ENCODE measurements around the gene DGKG.
A peak's percentile ranks its signal among the peaks of the same experiment; 100 is the strongest.

DGKG gene

GRCh38 chr3:186305286-186305685 is 56.7 kb downstream of the DGKG start:
- H3K4ac ChIP-seq (ENCODE audit: low read depth, low read length): no peak overlapping the region
- no peak overlapping the region for H3K4me2 ChIP-seq (ENCODE audit: low read length)
- H3K4me1 ChIP-seq (ENCODE audit: control insufficient read depth, low read depth, low read length): peaks cover 2% of the 10 kb centered on the region
- no peak overlapping the region for H3K27ac ChIP-seq (ENCODE audit: low read depth, low read length)
- WGBS (ENCODE audit: extremely low coverage, insufficient coverage, low lambda C conversion rate): no CpG with 5 or more reads among the region's 2 CpGs
- H3K79me2 ChIP-seq (ENCODE audit: control insufficient read depth, insufficient read depth, low read length): no peaks in the 10 kb centered on the region
- no peaks in the 10 kb centered on the region for H3K27me3 ChIP-seq (ENCODE audit: insufficient read depth, low read length, poor library complexity)
- H4K8ac ChIP-seq (ENCODE audit: low read depth, low read length): no peak overlapping the region
- H2BK120ac ChIP-seq (ENCODE audit: low read depth, low read length): no peak overlapping the region
- no peak overlapping the region for H2AK5ac ChIP-seq (ENCODE audit: low read length)
- H2BK5ac ChIP-seq (ENCODE audit: low read length): no peak overlapping the region
- H4K5ac ChIP-seq (ENCODE audit: low read length): no peak overlapping the region
- no peak overlapping the region for H3K56ac ChIP-seq (ENCODE audit: low read length)
- no peak overlapping the region for H3K18ac ChIP-seq (ENCODE audit: low read length)
- no peak overlapping the region for H2BK15ac ChIP-seq (replicated peaks; ENCODE audit: low read depth)
- no peak overlapping the region for H3K4me3 ChIP-seq (ENCODE audit: low read length)
- no peaks in the 10 kb centered on the region for H3K79me1 ChIP-seq (ENCODE audit: low read length)
- no peak overlapping the region for H3K23ac ChIP-seq (ENCODE audit: low read length)
- H3K36me3 ChIP-seq (ENCODE audit: control insufficient read depth, insufficient read depth, low read length): no peaks in the 10 kb centered on the region
- H3K9ac ChIP-seq (ENCODE audit: low read length): no peak overlapping the region
- no peak for DNase-seq

GRCh38 chr3:186303965-186304364 is 58.1 kb downstream of the DGKG start:
- Histone ChIP-seq H4K5ac (ENCODE audit: low read length) (no peak overlapping the region), H2BK15ac (replicated peaks; ENCODE audit: low read depth) (no peak overlapping the region), H3K56ac (ENCODE audit: low read length) (no peak overlapping the region), H3K23ac (ENCODE audit: low read length) (no peak overlapping the region), H3K4me2 (ENCODE audit: low read length) (no peak overlapping the region), H3K79me1 (ENCODE audit: low read length) (no peaks in the 10 kb centered on the region), H3K36me3 (ENCODE audit: control insufficient read depth, insufficient read depth, low read length) (no peaks in the 10 kb centered on the region), H3K79me2 (ENCODE audit: control insufficient read depth, insufficient read depth, low read length) (no peaks in the 10 kb centered on the region), H3K27ac (ENCODE audit: low read depth, low read length) (no peak overlapping the region), H3K4me3 (ENCODE audit: low read length) (no peak overlapping the region), H2BK120ac (ENCODE audit: low read depth, low read length) (no peak overlapping the region), H2AK5ac (ENCODE audit: low read length) (no peak overlapping the region), H2BK5ac (ENCODE audit: low read length) (no peak overlapping the region), H3K27me3 (ENCODE audit: insufficient read depth, low read length, poor library complexity) (no peaks in the 10 kb centered on the region), H3K4me1 (ENCODE audit: control insufficient read depth, low read depth, low read length) (peaks cover 2% of the 10 kb centered on the region), H3K9ac (ENCODE audit: low read length) (no peak overlapping the region), H3K4ac (ENCODE audit: low read depth, low read length) (no peak overlapping the region), H3K18ac (ENCODE audit: low read length) (no peak overlapping the region), H4K8ac (ENCODE audit: low read depth, low read length) (no peak overlapping the region)
- DNase-seq: peak; percentile 52
- no CpG with 5 or more reads among the region's 11 CpGs for WGBS (ENCODE audit: extremely low coverage, insufficient coverage, low lambda C conversion rate)

DNA sequence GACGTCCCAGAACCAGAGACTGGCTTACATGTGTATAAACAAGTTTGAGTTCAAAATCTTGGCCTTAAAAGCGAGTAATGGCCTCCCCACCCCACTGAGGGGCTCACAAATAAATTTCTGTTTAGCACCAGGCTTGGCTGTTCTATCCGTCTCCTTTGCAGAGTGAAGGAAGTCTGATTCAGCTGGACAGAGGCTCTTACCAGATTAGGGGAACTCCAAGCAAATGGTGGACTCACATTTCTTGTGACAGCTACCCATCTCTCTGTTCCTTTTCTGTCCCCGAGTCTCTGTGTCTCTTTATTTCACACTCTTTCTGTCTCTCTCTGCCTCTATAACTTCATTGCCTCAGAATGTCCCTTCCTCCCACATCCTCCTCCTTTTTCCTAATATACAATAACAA is 62.7 kb downstream of the DGKG start:
- H2AK5ac ChIP-seq (ENCODE audit: low read length): no peak overlapping the region
- no peaks in the 10 kb centered on the region for H3K27me3 ChIP-seq (ENCODE audit: insufficient read depth, low read length, poor library complexity)
- no peak overlapping the region for H3K9ac ChIP-seq (ENCODE audit: low read length)
- no peak overlapping the region for H3K18ac ChIP-seq (ENCODE audit: low read length)
- H3K4me1 ChIP-seq (ENCODE audit: control insufficient read depth, low read depth, low read length): peaks cover 2% of the 10 kb centered on the region
- H3K4me3 ChIP-seq (ENCODE audit: low read length): no peak overlapping the region
- no peaks in the 10 kb centered on the region for H3K79me2 ChIP-seq (ENCODE audit: control insufficient read depth, insufficient read depth, low read length)
- no peaks in the 10 kb centered on the region for H3K36me3 ChIP-seq (ENCODE audit: control insufficient read depth, insufficient read depth, low read length)
- H3K79me1 ChIP-seq (ENCODE audit: low read length): no peaks in the 10 kb centered on the region
- no peak overlapping the region for H2BK15ac ChIP-seq (replicated peaks; ENCODE audit: low read depth)
- WGBS (ENCODE audit: extremely low coverage, insufficient coverage, low lambda C conversion rate): no CpG with 5 or more reads among the region's 4 CpGs
- no peak overlapping the region for H3K4ac ChIP-seq (ENCODE audit: low read depth, low read length)
- no peak overlapping the region for H2BK5ac ChIP-seq (ENCODE audit: low read length)
- no peak overlapping the region for H3K4me2 ChIP-seq (ENCODE audit: low read length)
- H3K23ac ChIP-seq (ENCODE audit: low read length): no peak overlapping the region
- no peak overlapping the region for H4K5ac ChIP-seq (ENCODE audit: low read length)
- no peak overlapping the region for H4K8ac ChIP-seq (ENCODE audit: low read depth, low read length)
- H2BK120ac ChIP-seq (ENCODE audit: low read depth, low read length): no peak overlapping the region
- H3K27ac ChIP-seq (ENCODE audit: low read depth, low read length): no peak overlapping the region
- H3K56ac ChIP-seq (ENCODE audit: low read length): no peak overlapping the region
- no peak for DNase-seq

DNA sequence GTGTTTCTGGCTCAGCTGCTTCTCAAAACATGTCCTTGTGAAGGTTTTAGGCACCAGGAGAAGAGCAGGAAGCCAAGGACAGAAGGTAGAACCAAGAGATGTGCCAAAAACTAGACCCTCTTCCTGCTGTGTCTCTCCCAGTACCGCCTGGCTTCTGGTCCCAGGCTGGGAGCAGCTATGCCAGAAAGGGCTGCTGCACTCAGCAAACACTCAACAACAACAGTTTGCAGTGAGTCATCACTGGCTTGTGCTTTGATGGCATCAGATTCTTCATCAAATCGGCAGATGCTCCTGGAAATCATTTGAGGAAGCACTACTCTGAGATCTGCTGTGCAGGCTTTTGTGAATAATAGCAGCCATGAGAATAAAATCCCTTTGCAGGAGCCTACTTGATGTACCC is 63.2 kb downstream of the DGKG start:
- H4K5ac ChIP-seq (ENCODE audit: low read length): no peak overlapping the region
- no peak overlapping the region for H3K18ac ChIP-seq (ENCODE audit: low read length)
- no peaks in the 10 kb centered on the region for H3K79me1 ChIP-seq (ENCODE audit: low read length)
- H2BK5ac ChIP-seq (ENCODE audit: low read length): no peak overlapping the region
- no peak overlapping the region for H3K56ac ChIP-seq (ENCODE audit: low read length)
- H3K79me2 ChIP-seq (ENCODE audit: control insufficient read depth, insufficient read depth, low read length): no peaks in the 10 kb centered on the region
- H3K27ac ChIP-seq (ENCODE audit: low read depth, low read length): no peak overlapping the region
- no CpG with 5 or more reads among the region's 2 CpGs for WGBS (ENCODE audit: extremely low coverage, insufficient coverage, low lambda C conversion rate)
- H4K8ac ChIP-seq (ENCODE audit: low read depth, low read length): no peak overlapping the region
- H3K4ac ChIP-seq (ENCODE audit: low read depth, low read length): no peak overlapping the region
- DNase-seq: no peak
- no peaks in the 10 kb centered on the region for H3K36me3 ChIP-seq (ENCODE audit: control insufficient read depth, insufficient read depth, low read length)
- no peak overlapping the region for H2AK5ac ChIP-seq (ENCODE audit: low read length)
- H3K4me3 ChIP-seq (ENCODE audit: low read length): no peak overlapping the region
- no peak overlapping the region for H3K23ac ChIP-seq (ENCODE audit: low read length)
- no peaks in the 10 kb centered on the region for H3K27me3 ChIP-seq (ENCODE audit: insufficient read depth, low read length, poor library complexity)
- H2BK15ac ChIP-seq (replicated peaks; ENCODE audit: low read depth): no peak overlapping the region
- H3K4me1 ChIP-seq (ENCODE audit: control insufficient read depth, low read depth, low read length): no peaks in the 10 kb centered on the region
- no peak overlapping the region for H3K9ac ChIP-seq (ENCODE audit: low read length)
- H2BK120ac ChIP-seq (ENCODE audit: low read depth, low read length): no peak overlapping the region
- H3K4me2 ChIP-seq (ENCODE audit: low read length): no peak overlapping the region

DNA sequence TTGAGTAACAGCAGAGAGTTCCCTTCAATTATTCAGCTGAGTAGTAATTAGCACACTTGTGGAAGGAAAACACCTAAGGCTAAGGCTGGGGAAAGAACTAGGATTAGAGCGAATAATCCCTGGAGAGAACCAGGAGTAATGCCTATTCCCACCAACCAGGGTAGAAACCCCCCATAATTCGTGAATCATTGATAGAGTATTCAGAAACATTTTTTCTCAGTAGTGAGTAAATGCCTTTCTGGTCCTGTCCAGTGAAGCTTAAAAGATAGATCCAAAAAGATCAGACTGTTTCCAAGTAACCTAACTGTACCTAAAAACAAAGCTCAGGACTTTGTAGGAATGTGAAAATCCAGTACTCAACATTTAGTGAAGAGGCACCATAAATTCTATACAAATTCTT is 71.2 kb downstream of the DGKG start:
- no peaks in the 10 kb centered on the region for H3K79me1 ChIP-seq (ENCODE audit: low read length)
- no peak for DNase-seq
- no peak overlapping the region for H2AK5ac ChIP-seq (ENCODE audit: low read length)
- H3K4me2 ChIP-seq (ENCODE audit: low read length): no peak overlapping the region
- no peak overlapping the region for H4K5ac ChIP-seq (ENCODE audit: low read length)
- no peak overlapping the region for H2BK5ac ChIP-seq (ENCODE audit: low read length)
- H3K4me1 ChIP-seq (ENCODE audit: control insufficient read depth, low read depth, low read length): no peaks in the 10 kb centered on the region
- no peaks in the 10 kb centered on the region for H3K27me3 ChIP-seq (ENCODE audit: insufficient read depth, low read length, poor library complexity)
- no CpG with 5 or more reads among the region's 2 CpGs for WGBS (ENCODE audit: extremely low coverage, insufficient coverage, low lambda C conversion rate)
- H2BK120ac ChIP-seq (ENCODE audit: low read depth, low read length): no peak overlapping the region
- H3K9ac ChIP-seq (ENCODE audit: low read length): no peak overlapping the region
- no peak overlapping the region for H2BK15ac ChIP-seq (replicated peaks; ENCODE audit: low read depth)
- no peak overlapping the region for H3K27ac ChIP-seq (ENCODE audit: low read depth, low read length)
- H3K4me3 ChIP-seq (ENCODE audit: low read length): no peak overlapping the region
- no peak overlapping the region for H4K8ac ChIP-seq (ENCODE audit: low read depth, low read length)
- H3K56ac ChIP-seq (ENCODE audit: low read length): no peak overlapping the region
- no peak overlapping the region for H3K23ac ChIP-seq (ENCODE audit: low read length)
- H3K4ac ChIP-seq (ENCODE audit: low read depth, low read length): no peak overlapping the region
- H3K36me3 ChIP-seq (ENCODE audit: control insufficient read depth, insufficient read depth, low read length): no peaks in the 10 kb centered on the region
- no peaks in the 10 kb centered on the region for H3K79me2 ChIP-seq (ENCODE audit: control insufficient read depth, insufficient read depth, low read length)
- H3K18ac ChIP-seq (ENCODE audit: low read length): no peak overlapping the region

GRCh38 chr3:186287711-186288110 is 74.3 kb downstream of the DGKG start:
- Histone ChIP-seq H2BK120ac (ENCODE audit: low read depth, low read length) (no peak overlapping the region), H3K79me1 (ENCODE audit: low read length) (no peaks in the 10 kb centered on the region), H2BK15ac (replicated peaks; ENCODE audit: low read depth) (no peak overlapping the region), H3K4me2 (ENCODE audit: low read length) (no peak overlapping the region), H3K27ac (ENCODE audit: low read depth, low read length) (no peak overlapping the region), H2AK5ac (ENCODE audit: low read length) (no peak overlapping the region), H3K27me3 (ENCODE audit: insufficient read depth, low read length, poor library complexity) (no peaks in the 10 kb centered on the region), H3K18ac (ENCODE audit: low read length) (no peak overlapping the region), H3K4me3 (ENCODE audit: low read length) (no peak overlapping the region), H2BK5ac (ENCODE audit: low read length) (no peak overlapping the region), H3K56ac (ENCODE audit: low read length) (no peak overlapping the region), H3K79me2 (ENCODE audit: control insufficient read depth, insufficient read depth, low read length) (no peaks in the 10 kb centered on the region), H4K5ac (ENCODE audit: low read length) (no peak overlapping the region), H3K4ac (ENCODE audit: low read depth, low read length) (no peak overlapping the region), H3K23ac (ENCODE audit: low read length) (no peak overlapping the region), H3K9ac (ENCODE audit: low read length) (no peak overlapping the region), H3K36me3 (ENCODE audit: control insufficient read depth, insufficient read depth, low read length) (no peaks in the 10 kb centered on the region), H3K4me1 (ENCODE audit: control insufficient read depth, low read depth, low read length) (no peaks in the 10 kb centered on the region), H4K8ac (ENCODE audit: low read depth, low read length) (no peak overlapping the region)
- no peak for DNase-seq
